WTC11 (cell line): Measurements from ENCODE around the gene SLC39A7. TPM values are rescaled to one million over a fixed set of nuclear protein-coding genes. Genes with fewer than 3 reads are reported as not detected.
A peak's percentile ranks its signal among the peaks of the same experiment; 100 is the strongest.

Experiments
- ATAC-seq: fragments of 200-7000 bp; cut with Tn5 transposase; 2 replicates; pipeline ENCODE4 v1.10.0; 2021; ENCODE audit warnings: mild to moderate bottlenecking, moderate library complexity
- CTCF ChIA-PET: fragments of 300-600 bp; sonication (Branson Sonifier 250); formaldehyde crosslinking; loops from one replicate; lab custom pipeline; 2021; ENCODE audit warnings: antibody characterized with exemption; lab: Charles Lee
- POLR2A ChIA-PET: fragments of 350-600 bp; sonication (Branson Sonifier 250); formaldehyde crosslinking; loops from one replicate; lab custom pipeline; 2021; ENCODE audit warnings: antibody characterized with exemption; lab: Charles Lee
- DNase-seq: peaks from one replicate; pipeline ENCODE4 v3.0.0; 2021; ENCODE audit warnings: low spot score
- H3K27ac Mint-ChIP-seq: 2 replicates; pipeline ENCODE4 v1.8.0; 2021; ENCODE audit warnings: mixed read lengths
- H3K27me3 Mint-ChIP-seq: 2 replicates; pipeline ENCODE4 v1.8.0; 2021; ENCODE audit warnings: low read depth, mild to moderate bottlenecking, moderate library complexity, mixed read lengths
- H3K36me3 Mint-ChIP-seq: 2 replicates; pipeline ENCODE4 v1.8.0; 2021; ENCODE audit warnings: mixed read lengths
- H3K4me1 Mint-ChIP-seq: 2 replicates; pipeline ENCODE4 v1.8.0; 2022; ENCODE audit warnings: mixed read lengths
- H3K4me3 Mint-ChIP-seq: 2 replicates; pipeline ENCODE4 v1.8.0; 2021; ENCODE audit warnings: mild to moderate bottlenecking, moderate library complexity, mixed read lengths
- H3K9me3 Mint-ChIP-seq: 2 replicates; pipeline ENCODE4 v1.8.0; 2021; ENCODE audit warnings: mixed read lengths
- ESRRA ChIP-seq: sonication (generic); formaldehyde crosslinking; IDR thresholded peaks from 2 replicates; pipeline ENCODE4 v1.8.1; 2022; ENCODE audit warnings: mild to moderate bottlenecking, missing genetic modification reagents, borderline replicate concordance
- GABPB1 ChIP-seq: sonication (generic); formaldehyde crosslinking; IDR thresholded peaks from 2 replicates; pipeline ENCODE4 v1.8.1; 2023; ENCODE audit warnings: mild to moderate bottlenecking, missing genetic modification reagents
- GRHL2 ChIP-seq: fragments of 250-450 bp; sonication (Bioruptor Pico); IDR thresholded peaks from 2 replicates; pipeline ENCODE4 v1.8.0; 2022; ENCODE audit warnings: mild to moderate bottlenecking, moderate library complexity; ENCODE audit not compliant: insufficient replicate concordance, severe bottlenecking
- MXD4 ChIP-seq: fragments of 250-450 bp; sonication (Bioruptor Pico); IDR thresholded peaks from 2 replicates; pipeline ENCODE4 v1.8.0; 2021; ENCODE audit warnings: mild to moderate bottlenecking, moderate library complexity, borderline replicate concordance
- OVOL2 ChIP-seq: fragments of 250-450 bp; sonication (Bioruptor Pico); IDR thresholded peaks from 2 replicates; pipeline ENCODE4 v1.9.0; 2021; ENCODE audit warnings: mild to moderate bottlenecking, borderline replicate concordance
- ZNF138 ChIP-seq: sonication (generic); formaldehyde crosslinking; conservative IDR thresholded peaks from 2 replicates; pipeline ENCODE4 v1.8.1; 2022; ENCODE audit warnings: mild to moderate bottlenecking, moderate library complexity, missing genetic modification reagents
- ZNF219 ChIP-seq: sonication (generic); formaldehyde crosslinking; IDR thresholded peaks from 2 replicates; pipeline ENCODE4 v1.8.0; 2023; ENCODE audit warnings: missing genetic modification reagents, mild to moderate bottlenecking, borderline replicate concordance
- ZNF263 ChIP-seq: sonication (generic); formaldehyde crosslinking; IDR thresholded peaks from 2 replicates; pipeline ENCODE4 v1.8.1; 2022; ENCODE audit warnings: low read depth, mild to moderate bottlenecking, moderate library complexity, missing genetic modification reagents
- ZNF396 ChIP-seq: fragments of 250-450 bp; sonication (Bioruptor Pico); IDR thresholded peaks from 2 replicates; pipeline ENCODE4 v1.8.0; 2021; ENCODE audit warnings: mild to moderate bottlenecking, moderate library complexity, borderline replicate concordance
- total RNA-seq: library from RNA; stranded (reverse); gene quantifications from 3 replicates; pipeline ENCODE4 v1.2.3, GENCODE V29; 2021
- TF ChIP-seq, protein P1 (sequence below): fragments of 200-600 bp; IDR thresholded peaks from 2 replicates; pipeline ENCODE4 v1.8.0; 2022; ENCODE audit warnings: antibody characterized with exemption
- TF ChIP-seq, protein P2 (sequence below): sonication (generic); formaldehyde crosslinking; IDR thresholded peaks from 2 replicates; pipeline ENCODE4 v1.8.0; 2023; ENCODE audit warnings: mild to moderate bottlenecking, missing genetic modification reagents
- TF ChIP-seq, protein P3 (sequence below): sonication (generic); formaldehyde crosslinking; IDR thresholded peaks from 2 replicates; pipeline ENCODE4 v1.8.1; 2023; ENCODE audit warnings: mild to moderate bottlenecking, missing genetic modification reagents, moderate library complexity
- TF ChIP-seq, protein P4 (sequence below): sonication (generic); formaldehyde crosslinking; IDR thresholded peaks from 2 replicates; pipeline ENCODE4 v1.8.1; 2022; ENCODE audit warnings: missing genetic modification reagents, borderline replicate concordance
- TF ChIP-seq, protein P5 (sequence below): sonication (generic); formaldehyde crosslinking; IDR thresholded peaks from 2 replicates; pipeline ENCODE4 v1.8.0; 2023; ENCODE audit warnings: missing genetic modification reagents, mild to moderate bottlenecking, borderline replicate concordance

Gene SLC39A7
- total RNA-seq, 1 experiment from 2014 or later = 163 TPM

DNA sequence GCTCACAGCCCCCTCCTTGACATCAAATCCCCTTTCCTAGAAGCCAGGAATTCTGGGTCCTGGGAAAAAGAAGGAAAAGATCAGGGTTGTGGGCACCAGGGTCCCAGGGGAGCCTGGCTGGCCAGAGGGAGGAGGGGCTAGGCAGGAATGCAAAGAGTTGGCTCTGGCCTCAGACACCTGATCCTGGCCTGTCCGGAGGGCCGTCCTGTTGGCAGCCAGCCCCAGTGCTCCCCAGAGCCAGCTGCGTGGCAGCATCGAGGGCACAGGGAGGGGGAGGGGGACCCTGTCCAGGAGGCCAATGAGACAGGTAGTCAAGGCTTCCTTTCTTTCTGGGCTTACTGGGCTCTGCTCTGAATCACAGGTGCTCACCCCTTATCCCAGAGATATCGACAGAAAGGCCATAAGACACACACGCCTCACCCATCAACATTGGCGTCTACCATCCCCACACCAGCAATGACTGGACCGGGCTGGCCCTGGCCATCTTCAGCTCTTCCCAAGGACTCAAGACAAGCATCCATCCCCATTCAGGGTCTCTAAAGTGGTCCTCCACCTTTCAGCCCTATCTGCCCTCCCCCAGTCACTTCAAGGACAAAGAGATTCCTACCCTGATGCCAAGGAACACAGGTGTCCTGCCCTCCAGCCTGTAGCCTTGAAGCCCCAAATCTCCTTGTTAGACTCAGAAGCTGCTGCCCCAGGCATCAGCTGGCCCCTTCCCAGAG lies 9.1 kb upstream of the SLC39A7 start:
- peak; percentile 6; the same call in 1 of the 2 replicates for ATAC-seq
- CTCF ChIA-PET = interaction anchor here (0.7 to 1.5 kb wide), 11 partner anchors 14 to 988 kb away, joined by 3 to 6 read pairs (median 3); partner anchors contain the start of gene HLA-DOA
- H3K9me3 Mint-ChIP-seq = no peaks in the 10 kb centered on the region
- H3K4me3 Mint-ChIP-seq = peak overlapping the region; percentile 57
- POLR2A ChIA-PET = interaction anchor here (0.8 kb wide), 1 partner anchor 80 kb away, joined by 3 read pairs; the partner anchor contains the start of genes RPS18 and VPS52
- TF ChIP-seq ZNF219 (no peak), ZNF263 (CRISPR knock-in tag) (0 out of 2 replicates have a peak, but pooled peaks have one; percentile 27)
- peaks cover 11% of the 10 kb centered on the region for H3K4me1 Mint-ChIP-seq
- H3K27me3 Mint-ChIP-seq = peaks cover 28% of the 10 kb centered on the region
- peak; percentile 32 for DNase-seq
- H3K36me3 Mint-ChIP-seq = peaks cover 17% of the 10 kb centered on the region
- H3K27ac Mint-ChIP-seq = no peak overlapping the region

DNA sequence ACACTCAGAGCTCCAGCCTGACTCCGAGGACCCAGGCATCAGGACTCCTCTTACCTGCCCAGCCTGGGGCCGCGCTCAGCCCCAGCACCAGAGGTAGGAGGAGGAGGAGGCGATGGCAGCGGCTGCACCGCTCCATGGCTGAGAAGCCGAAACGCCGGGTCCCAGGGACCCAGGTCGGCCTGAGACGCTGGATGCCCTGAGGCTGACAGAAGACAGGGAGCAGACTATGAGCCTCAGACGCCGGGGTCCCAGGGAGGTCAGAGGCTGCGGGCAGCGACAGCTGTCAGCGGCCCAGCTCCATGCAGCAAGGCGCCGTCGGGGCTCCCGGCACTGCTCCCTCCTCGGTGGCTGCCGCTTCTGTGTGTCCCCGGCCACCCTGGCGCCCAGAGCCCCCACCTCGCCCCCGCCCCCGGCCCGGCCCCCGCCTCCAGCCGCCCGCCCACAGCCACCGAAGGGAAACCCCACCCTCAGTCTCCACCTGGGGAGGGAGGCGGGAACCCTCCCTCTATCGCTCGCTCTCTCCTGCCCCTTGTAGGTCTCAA lies 8.5 kb upstream of the SLC39A7 start, which contains the start of gene COL11A2:
TSS of gene COL11A2 (minus strand) at position 363 of the 542 bp plus-strand sequence. CDS start at position 136, 227 bp downstream.
- POLR2A ChIA-PET = interaction anchor here (0.8 kb wide), 1 partner anchor 80 kb away, joined by 3 read pairs; the partner anchor contains the start of genes RPS18 and VPS52
- peaks cover 26% of the 10 kb centered on the region for H3K27me3 Mint-ChIP-seq
- CTCF ChIA-PET = interaction anchor here (0.7 to 1.5 kb wide), 11 partner anchors 13 to 989 kb away, joined by 3 to 6 read pairs (median 3); partner anchors contain the start of gene HLA-DOA
- H3K4me1 Mint-ChIP-seq = peaks cover 11% of the 10 kb centered on the region
- peak; percentile 51 for ATAC-seq
- no peak for TF ChIP-seq GRHL2 (CRISPR knock-in tag)
- no peak for TF ChIP-seq ZNF263 (CRISPR knock-in tag)
- H3K9me3 Mint-ChIP-seq = no peaks in the 10 kb centered on the region
- DNase-seq = peak; percentile 50
- H3K27ac Mint-ChIP-seq = no peak within 1 kb of the TSS
- peak within 1 kb of the TSS; percentile 84 for H3K4me3 Mint-ChIP-seq
- peaks cover 17% of the 10 kb centered on the region for H3K36me3 Mint-ChIP-seq

DNA sequence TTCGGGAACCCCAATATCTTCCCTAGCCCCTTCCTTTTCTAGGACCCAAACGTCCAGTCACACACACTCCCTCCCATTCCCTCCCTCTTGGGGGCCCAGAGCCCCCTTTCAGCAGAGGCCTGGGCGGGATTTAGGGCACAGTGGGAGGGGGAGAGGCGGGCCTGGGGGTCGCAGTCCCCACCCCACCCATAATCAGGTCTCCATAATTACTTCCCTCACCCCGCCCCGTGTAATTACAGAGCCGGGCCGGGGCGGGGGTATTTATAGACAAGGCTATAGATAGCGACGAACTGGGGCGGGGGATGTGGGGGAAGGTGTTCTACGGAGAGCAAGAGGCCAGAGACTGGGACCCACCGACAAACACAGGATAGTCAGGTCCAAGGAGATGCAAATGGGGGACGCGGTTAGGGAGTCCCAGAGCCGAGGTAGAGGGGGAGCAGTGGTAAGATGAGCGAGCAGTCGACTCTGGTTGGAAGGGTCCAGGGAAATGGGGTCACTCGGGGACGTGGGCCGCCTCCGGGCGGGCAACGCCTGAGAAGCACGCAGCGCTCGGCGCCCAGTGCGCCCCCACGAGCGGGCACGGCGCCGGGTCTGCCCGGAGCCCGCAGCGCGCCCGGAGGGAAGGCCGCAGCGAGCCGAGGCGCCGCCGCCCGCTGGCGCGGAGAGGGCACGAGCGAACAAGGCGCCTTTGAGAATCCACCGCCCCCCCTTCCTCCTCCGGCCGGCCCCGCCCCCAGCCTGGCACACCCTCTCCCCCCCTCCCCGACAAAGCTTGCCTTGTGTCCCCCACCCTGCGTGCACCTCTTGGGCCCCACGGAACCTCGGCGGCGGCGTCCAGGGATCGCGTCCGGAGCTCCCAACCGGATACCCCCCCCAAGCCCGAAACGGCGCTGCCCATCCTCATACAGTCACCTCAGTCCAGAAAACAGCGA lies 7.7 kb upstream of the SLC39A7 start:
- peak; percentile 41 for DNase-seq
- Mint-ChIP-seq H3K4me3 (peak overlapping the region; percentile 84), H3K4me1 (peaks cover 15% of the 10 kb centered on the region), H3K27ac (no peak overlapping the region), H3K9me3 (no peaks in the 10 kb centered on the region), H3K27me3 (peaks cover 26% of the 10 kb centered on the region), H3K36me3 (peaks cover 17% of the 10 kb centered on the region)
- CTCF ChIA-PET = interaction anchor here (0.7 to 1.9 kb wide), 13 partner anchors 12 to 260 kb away, joined by 3 to 10 read pairs (median 4); partner anchors contain the start of genes HLA-DOA, HSD17B8 and RING1
- POLR2A ChIA-PET = interaction anchor here (0.9 kb wide), 1 partner anchor 76 kb away, joined by 3 read pairs; no protein-coding TSS in a partner anchor
- peak; percentile 39 for ATAC-seq
- TF ChIP-seq, protein P1, sequence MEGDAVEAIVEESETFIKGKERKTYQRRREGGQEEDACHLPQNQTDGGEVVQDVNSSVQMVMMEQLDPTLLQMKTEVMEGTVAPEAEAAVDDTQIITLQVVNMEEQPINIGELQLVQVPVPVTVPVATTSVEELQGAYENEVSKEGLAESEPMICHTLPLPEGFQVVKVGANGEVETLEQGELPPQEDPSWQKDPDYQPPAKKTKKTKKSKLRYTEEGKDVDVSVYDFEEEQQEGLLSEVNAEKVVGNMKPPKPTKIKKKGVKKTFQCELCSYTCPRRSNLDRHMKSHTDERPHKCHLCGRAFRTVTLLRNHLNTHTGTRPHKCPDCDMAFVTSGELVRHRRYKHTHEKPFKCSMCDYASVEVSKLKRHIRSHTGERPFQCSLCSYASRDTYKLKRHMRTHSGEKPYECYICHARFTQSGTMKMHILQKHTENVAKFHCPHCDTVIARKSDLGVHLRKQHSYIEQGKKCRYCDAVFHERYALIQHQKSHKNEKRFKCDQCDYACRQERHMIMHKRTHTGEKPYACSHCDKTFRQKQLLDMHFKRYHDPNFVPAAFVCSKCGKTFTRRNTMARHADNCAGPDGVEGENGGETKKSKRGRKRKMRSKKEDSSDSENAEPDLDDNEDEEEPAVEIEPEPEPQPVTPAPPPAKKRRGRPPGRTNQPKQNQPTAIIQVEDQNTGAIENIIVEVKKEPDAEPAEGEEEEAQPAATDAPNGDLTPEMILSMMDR = no peak
- no peak for TF ChIP-seq MXD4 (CRISPR knock-in tag)
- TF ChIP-seq, protein P2, sequence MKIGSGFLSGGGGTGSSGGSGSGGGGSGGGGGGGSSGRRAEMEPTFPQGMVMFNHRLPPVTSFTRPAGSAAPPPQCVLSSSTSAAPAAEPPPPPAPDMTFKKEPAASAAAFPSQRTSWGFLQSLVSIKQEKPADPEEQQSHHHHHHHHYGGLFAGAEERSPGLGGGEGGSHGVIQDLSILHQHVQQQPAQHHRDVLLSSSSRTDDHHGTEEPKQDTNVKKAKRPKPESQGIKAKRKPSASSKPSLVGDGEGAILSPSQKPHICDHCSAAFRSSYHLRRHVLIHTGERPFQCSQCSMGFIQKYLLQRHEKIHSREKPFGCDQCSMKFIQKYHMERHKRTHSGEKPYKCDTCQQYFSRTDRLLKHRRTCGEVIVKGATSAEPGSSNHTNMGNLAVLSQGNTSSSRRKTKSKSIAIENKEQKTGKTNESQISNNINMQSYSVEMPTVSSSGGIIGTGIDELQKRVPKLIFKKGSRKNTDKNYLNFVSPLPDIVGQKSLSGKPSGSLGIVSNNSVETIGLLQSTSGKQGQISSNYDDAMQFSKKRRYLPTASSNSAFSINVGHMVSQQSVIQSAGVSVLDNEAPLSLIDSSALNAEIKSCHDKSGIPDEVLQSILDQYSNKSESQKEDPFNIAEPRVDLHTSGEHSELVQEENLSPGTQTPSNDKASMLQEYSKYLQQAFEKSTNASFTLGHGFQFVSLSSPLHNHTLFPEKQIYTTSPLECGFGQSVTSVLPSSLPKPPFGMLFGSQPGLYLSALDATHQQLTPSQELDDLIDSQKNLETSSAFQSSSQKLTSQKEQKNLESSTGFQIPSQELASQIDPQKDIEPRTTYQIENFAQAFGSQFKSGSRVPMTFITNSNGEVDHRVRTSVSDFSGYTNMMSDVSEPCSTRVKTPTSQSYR (CRISPR knock-in tag) = no peak
- TF ChIP-seq, protein P3, sequence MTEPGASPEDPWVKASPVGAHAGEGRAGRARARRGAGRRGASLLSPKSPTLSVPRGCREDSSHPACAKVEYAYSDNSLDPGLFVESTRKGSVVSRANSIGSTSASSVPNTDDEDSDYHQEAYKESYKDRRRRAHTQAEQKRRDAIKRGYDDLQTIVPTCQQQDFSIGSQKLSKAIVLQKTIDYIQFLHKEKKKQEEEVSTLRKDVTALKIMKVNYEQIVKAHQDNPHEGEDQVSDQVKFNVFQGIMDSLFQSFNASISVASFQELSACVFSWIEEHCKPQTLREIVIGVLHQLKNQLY (CRISPR knock-in tag) = no peak
- no peak for TF ChIP-seq ZNF396 (CRISPR knock-in tag)
- TF ChIP-seq ZNF138 = no peak
- TF ChIP-seq ESRRA (CRISPR knock-in tag) = no peak; the same call in 1 of the 2 replicates
- TF ChIP-seq, protein P4, sequence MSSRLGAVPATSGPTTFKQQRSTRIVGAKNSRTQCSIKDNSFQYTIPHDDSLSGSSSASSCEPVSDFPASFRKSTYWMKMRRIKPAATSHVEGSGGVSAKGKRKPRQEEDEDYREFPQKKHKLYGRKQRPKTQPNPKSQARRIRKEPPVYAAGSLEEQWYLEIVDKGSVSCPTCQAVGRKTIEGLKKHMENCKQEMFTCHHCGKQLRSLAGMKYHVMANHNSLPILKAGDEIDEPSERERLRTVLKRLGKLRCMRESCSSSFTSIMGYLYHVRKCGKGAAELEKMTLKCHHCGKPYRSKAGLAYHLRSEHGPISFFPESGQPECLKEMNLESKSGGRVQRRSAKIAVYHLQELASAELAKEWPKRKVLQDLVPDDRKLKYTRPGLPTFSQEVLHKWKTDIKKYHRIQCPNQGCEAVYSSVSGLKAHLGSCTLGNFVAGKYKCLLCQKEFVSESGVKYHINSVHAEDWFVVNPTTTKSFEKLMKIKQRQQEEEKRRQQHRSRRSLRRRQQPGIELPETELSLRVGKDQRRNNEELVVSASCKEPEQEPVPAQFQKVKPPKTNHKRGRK (CRISPR knock-in tag) = no peak
- TF ChIP-seq GABPB1 (CRISPR knock-in tag) = no peak
- TF ChIP-seq, protein P5, sequence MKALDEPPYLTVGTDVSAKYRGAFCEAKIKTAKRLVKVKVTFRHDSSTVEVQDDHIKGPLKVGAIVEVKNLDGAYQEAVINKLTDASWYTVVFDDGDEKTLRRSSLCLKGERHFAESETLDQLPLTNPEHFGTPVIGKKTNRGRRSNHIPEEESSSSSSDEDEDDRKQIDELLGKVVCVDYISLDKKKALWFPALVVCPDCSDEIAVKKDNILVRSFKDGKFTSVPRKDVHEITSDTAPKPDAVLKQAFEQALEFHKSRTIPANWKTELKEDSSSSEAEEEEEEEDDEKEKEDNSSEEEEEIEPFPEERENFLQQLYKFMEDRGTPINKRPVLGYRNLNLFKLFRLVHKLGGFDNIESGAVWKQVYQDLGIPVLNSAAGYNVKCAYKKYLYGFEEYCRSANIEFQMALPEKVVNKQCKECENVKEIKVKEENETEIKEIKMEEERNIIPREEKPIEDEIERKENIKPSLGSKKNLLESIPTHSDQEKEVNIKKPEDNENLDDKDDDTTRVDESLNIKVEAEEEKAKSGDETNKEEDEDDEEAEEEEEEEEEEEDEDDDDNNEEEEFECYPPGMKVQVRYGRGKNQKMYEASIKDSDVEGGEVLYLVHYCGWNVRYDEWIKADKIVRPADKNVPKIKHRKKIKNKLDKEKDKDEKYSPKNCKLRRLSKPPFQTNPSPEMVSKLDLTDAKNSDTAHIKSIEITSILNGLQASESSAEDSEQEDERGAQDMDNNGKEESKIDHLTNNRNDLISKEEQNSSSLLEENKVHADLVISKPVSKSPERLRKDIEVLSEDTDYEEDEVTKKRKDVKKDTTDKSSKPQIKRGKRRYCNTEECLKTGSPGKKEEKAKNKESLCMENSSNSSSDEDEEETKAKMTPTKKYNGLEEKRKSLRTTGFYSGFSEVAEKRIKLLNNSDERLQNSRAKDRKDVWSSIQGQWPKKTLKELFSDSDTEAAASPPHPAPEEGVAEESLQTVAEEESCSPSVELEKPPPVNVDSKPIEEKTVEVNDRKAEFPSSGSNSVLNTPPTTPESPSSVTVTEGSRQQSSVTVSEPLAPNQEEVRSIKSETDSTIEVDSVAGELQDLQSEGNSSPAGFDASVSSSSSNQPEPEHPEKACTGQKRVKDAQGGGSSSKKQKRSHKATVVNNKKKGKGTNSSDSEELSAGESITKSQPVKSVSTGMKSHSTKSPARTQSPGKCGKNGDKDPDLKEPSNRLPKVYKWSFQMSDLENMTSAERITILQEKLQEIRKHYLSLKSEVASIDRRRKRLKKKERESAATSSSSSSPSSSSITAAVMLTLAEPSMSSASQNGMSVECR (CRISPR knock-in tag) = no peak
- no peak for TF ChIP-seq OVOL2
